H1 (cell line): Measurements from ENCODE around the gene TRNP1.

Experiments used
- E2F6 ChIP-seq: IDR thresholded peaks from 2 replicates; pipeline ENCODE4 v1.6.1; 2012; ENCODE audit warnings: inconsistent platforms
- POLR2A ChIP-seq, 2 experiments: IDR thresholded peaks; 1 replicate in 1 of 2; 2 replicates in 1 of 2; pipeline ENCODE4 v1.6.1; 2011; ENCODE audit warnings: low read depth in 2 of 2, low read length in 2 of 2, mild to moderate bottlenecking in 2 of 2; ENCODE audit errors: control extremely low read depth in 1 of 2
- YY1 ChIP-seq: IDR thresholded peaks from 2 replicates; pipeline ENCODE4 v1.6.1; 2011; ENCODE audit warnings: low read depth, mild to moderate bottlenecking, low read length
- TF ChIP-seq, protein P1 (sequence below): IDR thresholded peaks from 2 replicates; pipeline ENCODE4 v1.6.1; 2011; ENCODE audit warnings: low read length, improper control_type of control experiment

GRCh38 chr1:27000090-27000816 lies 6.8 kb downstream of the TRNP1 start:
- TF ChIP-seq E2F6 (no peak), YY1 (no peak), POLR2A (IDR thresholded peaks at IDR 0.05; ENCODE audit: control extremely low read depth in 1 of 2, low read depth in 2 of 2, low read length in 2 of 2) (no peak)
- TF ChIP-seq, protein P1, sequence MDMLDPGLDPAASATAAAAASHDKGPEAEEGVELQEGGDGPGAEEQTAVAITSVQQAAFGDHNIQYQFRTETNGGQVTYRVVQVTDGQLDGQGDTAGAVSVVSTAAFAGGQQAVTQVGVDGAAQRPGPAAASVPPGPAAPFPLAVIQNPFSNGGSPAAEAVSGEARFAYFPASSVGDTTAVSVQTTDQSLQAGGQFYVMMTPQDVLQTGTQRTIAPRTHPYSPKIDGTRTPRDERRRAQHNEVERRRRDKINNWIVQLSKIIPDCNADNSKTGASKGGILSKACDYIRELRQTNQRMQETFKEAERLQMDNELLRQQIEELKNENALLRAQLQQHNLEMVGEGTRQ, result no peak
